Measurements from ENCODE around the gene RCSD1.

DNA sequence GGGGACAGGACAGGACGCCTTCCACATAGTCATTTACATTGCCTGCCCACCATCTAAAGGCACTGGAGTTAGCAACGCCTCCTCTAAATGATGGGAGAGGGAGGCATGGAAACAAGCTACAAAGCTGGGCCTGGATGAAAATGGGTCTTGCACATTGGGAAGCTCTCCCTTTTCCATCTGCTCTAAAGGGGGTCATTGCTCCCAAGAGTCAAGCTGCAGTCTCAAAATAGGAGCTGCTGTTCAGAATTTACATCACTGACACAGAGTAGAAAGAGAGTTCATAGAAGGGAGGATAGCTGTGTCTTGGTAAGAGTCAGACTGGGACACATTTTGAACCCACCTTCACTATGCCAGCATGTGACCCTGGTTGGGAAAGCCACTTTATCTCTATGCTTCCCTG is 26.6 kb downstream of the RCSD1 start:
- TF ChIP-seq, protein P1, sequence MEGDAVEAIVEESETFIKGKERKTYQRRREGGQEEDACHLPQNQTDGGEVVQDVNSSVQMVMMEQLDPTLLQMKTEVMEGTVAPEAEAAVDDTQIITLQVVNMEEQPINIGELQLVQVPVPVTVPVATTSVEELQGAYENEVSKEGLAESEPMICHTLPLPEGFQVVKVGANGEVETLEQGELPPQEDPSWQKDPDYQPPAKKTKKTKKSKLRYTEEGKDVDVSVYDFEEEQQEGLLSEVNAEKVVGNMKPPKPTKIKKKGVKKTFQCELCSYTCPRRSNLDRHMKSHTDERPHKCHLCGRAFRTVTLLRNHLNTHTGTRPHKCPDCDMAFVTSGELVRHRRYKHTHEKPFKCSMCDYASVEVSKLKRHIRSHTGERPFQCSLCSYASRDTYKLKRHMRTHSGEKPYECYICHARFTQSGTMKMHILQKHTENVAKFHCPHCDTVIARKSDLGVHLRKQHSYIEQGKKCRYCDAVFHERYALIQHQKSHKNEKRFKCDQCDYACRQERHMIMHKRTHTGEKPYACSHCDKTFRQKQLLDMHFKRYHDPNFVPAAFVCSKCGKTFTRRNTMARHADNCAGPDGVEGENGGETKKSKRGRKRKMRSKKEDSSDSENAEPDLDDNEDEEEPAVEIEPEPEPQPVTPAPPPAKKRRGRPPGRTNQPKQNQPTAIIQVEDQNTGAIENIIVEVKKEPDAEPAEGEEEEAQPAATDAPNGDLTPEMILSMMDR (IDR thresholded peaks at IDR 0.05): no peak
- TF ChIP-seq POLR2A (IDR thresholded peaks at IDR 0.05): no peak

Measured in lower leg skin (tissue), 3 donors.